DND-41 (cell line): ENCODE results near the gene DEPDC4.

Experiments used
- CTCF ChIP-seq: IDR thresholded peaks from 2 replicates; pipeline ENCODE4 v1.5.1; 2012; ENCODE audit warnings: borderline replicate concordance, low read length, moderate library complexity, mild to moderate bottlenecking; ENCODE audit not compliant: poor library complexity, severe bottlenecking; ENCODE audit errors: extremely low read depth
- EZH2 ChIP-seq: IDR thresholded peaks from 3 replicates; pipeline ENCODE4 v1.6.1; 2012; ENCODE audit warnings: borderline replicate concordance, low read depth, mild to moderate bottlenecking, moderate library complexity, low read length, inconsistent platforms; ENCODE audit not compliant: severe bottlenecking

- TF ChIP-seq CTCF (no peak), EZH2 (no peak)
Measured at GRCh38 chr12:100229876-100230275, 37.0 kb downstream of the DEPDC4 start.
